Cardiac muscle cell (in vitro differentiated cells and primary cell): Measurements from ENCODE around the gene ADAM8. TPM values are rescaled to one million over a fixed set of nuclear protein-coding genes. Genes with fewer than 3 reads are reported as not detected.

Experiments
- DNase-seq, 2 donors: peaks; one replicate each; pipeline versions ENCODE4 v3.0.0 to v3.0.0-alpha.2; 2010 to 2017; ENCODE audit warnings: low read depth in 1 of 2, low spot score in 1 of 2
- H3K27ac ChIP-seq: fragments of 200-600 bp; sonication (generic); 2 replicates; pipeline ENCODE4 v1.5.1; 2016
- H3K27me3 ChIP-seq: fragments of 200-600 bp; sonication (generic); 2 replicates; pipeline ENCODE4 v1.6.0; 2016; ENCODE audit warnings: control low read depth
- H3K36me3 ChIP-seq: fragments of 200-600 bp; sonication (generic); 2 replicates; pipeline ENCODE4 v1.5.1; 2016; ENCODE audit warnings: control low read depth
- H3K4me1 ChIP-seq: fragments of 200-600 bp; sonication (generic); 2 replicates; pipeline ENCODE4 v1.8.1; 2017; ENCODE audit warnings: low read depth, mild to moderate bottlenecking, mixed run types
- H3K4me3 ChIP-seq: fragments of 200-600 bp; sonication (generic); 2 replicates; pipeline ENCODE4 v1.5.1; 2016; ENCODE audit warnings: mild to moderate bottlenecking
- H3K9me3 ChIP-seq: fragments of 200-600 bp; sonication (generic); 2 replicates; pipeline ENCODE4 v1.5.1; 2017; ENCODE audit warnings: low read depth, mild to moderate bottlenecking, control low read depth
- polyA plus RNA-seq: library from polyadenylated mRNA; unstranded; fragments of >200 nt; fragmentation: Nextera tagmentation; extraction: Ambion mirVana; gene quantifications from 2 replicates; pipeline ENCODE4 v1.2.1, GENCODE V29; 2016
- total RNA-seq: library from RNA; depleted of rRNA; stranded (reverse); fragments of >200 nt; gene quantifications from 2 replicates; pipeline ENCODE4 v1.2.3, GENCODE V29; 2016
- TF ChIP-seq, protein P1 (sequence below): IDR thresholded peaks from 2 replicates; pipeline ENCODE4 v1.5.1; 2012; ENCODE audit warnings: low read depth, mild to moderate bottlenecking, low read length

The ADAM8 gene
- total and polyA plus RNA-seq, 2 experiments from 2014 or later = 2.3 to 6.9 TPM

DNA sequence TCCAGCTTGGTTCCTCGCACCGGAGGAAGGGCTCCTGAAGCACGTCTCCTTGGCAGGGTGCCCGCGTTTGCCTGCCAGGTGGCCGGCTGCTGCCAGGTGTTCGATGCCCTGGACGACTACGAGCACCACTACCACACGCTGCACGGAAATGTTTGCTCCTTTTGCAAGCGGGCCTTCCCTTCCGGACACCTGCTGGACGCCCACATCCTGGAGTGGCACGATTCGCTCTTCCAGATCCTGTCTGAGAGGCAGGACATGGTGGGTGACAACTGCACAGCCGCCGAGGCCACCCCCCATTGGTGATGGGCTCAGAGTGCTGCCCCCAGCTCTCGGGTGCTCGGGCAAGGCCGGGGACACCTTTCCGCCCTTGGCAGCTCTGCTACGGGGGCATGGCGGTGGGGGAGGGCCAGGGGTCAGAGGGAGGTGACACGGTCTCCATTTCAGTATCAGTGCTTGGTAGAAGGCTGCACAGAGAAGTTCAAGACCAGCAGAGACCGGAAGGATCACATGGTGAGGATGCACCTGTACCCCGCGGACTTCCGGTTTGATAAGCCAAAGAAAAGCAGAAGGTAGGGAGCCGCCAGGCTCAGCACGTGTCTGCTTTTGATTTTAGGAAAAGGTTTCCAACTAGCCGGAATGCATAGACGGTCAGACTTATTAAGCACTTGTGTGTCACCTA is 33.2 kb upstream of the ADAM8 start:
- Histone ChIP-seq H3K4me3 (no peak overlapping the region), H3K9me3 (no peaks in the 10 kb centered on the region), H3K36me3 (peaks cover 22% of the 10 kb centered on the region), H3K4me1 (peaks cover 5% of the 10 kb centered on the region), H3K27ac (no peak overlapping the region), H3K27me3 (no peaks in the 10 kb centered on the region)
- TF ChIP-seq, protein P1, sequence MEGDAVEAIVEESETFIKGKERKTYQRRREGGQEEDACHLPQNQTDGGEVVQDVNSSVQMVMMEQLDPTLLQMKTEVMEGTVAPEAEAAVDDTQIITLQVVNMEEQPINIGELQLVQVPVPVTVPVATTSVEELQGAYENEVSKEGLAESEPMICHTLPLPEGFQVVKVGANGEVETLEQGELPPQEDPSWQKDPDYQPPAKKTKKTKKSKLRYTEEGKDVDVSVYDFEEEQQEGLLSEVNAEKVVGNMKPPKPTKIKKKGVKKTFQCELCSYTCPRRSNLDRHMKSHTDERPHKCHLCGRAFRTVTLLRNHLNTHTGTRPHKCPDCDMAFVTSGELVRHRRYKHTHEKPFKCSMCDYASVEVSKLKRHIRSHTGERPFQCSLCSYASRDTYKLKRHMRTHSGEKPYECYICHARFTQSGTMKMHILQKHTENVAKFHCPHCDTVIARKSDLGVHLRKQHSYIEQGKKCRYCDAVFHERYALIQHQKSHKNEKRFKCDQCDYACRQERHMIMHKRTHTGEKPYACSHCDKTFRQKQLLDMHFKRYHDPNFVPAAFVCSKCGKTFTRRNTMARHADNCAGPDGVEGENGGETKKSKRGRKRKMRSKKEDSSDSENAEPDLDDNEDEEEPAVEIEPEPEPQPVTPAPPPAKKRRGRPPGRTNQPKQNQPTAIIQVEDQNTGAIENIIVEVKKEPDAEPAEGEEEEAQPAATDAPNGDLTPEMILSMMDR = no peak
- no peak for DNase-seq

DNA sequence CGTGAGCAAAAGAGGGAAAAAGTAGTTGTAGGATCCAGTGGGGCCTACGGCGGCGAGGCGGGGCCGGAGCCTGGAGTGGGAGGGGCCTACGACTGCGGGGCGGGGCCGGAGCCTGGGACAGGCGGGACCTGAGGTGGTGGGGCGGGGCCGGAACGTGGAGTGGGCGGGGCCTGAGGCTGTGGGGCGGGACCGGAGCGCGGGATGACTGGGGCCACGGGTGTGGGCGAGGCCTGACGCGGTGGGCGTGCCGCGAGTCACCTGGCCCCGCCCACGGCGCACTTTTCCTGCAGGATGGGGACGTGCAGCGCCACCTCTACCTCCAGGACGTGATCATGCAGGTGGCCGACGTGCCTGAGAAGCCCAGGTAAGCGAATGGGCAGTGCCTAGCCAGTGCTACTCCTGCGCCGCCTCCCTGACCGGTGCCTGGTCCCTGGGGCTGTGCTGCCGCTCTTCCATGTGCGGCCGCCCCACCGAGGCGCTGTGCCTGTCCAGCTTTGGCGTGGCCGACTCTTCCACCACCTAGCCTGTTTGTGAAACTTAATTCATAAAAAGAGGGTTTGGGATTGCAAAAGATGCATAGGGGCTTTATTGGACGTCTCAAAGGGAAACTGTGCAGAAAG is 32.5 kb upstream of the ADAM8 start:
- H3K27me3 ChIP-seq = no peaks in the 10 kb centered on the region
- H3K27ac ChIP-seq = peak overlapping the region; percentile 96
- TF ChIP-seq, protein P1 = no peak
- peak; percentile 93 to 94 for DNase-seq
- H3K36me3 ChIP-seq = peaks cover 22% of the 10 kb centered on the region
- H3K4me3 ChIP-seq = peak overlapping the region; percentile 86
- H3K9me3 ChIP-seq = no peaks in the 10 kb centered on the region
- H3K4me1 ChIP-seq = peaks cover 5% of the 10 kb centered on the region

DNA sequence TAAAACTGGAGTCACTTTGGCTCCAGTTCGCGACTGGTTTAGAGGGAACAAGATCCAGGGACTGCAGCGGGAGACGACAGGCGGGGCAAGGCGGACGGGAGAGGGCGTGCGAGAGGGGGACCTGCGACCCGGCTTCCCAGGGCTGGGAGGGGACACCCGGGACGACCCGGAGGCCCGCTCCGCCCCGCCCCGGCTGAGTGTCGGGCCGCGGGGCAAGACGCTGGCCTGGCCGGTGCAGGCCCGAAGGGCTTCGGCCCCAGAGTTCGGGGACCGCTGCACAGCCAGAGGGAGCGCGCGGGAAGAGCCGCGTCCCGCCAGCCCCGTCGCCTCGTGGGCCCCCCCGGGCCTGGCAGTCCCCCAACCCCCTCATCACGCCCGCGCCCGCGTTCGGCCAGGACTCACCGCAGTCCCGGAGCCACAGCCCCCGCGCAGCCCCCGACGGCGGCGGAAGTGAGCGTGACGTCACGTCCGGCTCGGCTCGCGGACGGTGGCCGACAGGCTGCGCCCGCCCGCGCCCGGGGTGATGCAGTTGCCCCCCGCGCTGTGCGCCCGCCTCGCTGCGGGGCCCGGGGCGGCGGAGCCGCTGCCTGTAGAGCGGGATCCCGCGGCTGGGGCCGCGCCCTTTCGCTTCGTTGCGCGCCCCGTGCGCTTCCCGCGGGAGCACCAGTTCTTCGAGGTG is 31.9 kb upstream of the ADAM8 start, which contains the start of the genes TUBGCP2 and ZNF511:
TSS of gene TUBGCP2 (minus strand) at position 452 of the 679 bp plus-strand sequence. CDS start 5,931 bp downstream, outside the sequence.
TSS of gene ZNF511 (plus strand) at position 494 of the 679 bp plus-strand sequence. CDS start at position 524, 30 bp downstream.
- DNase-seq = peak; percentile 88 to 89
- Histone ChIP-seq H3K4me3 (peak within 1 kb of the TSS; percentile 86), H3K36me3 (peaks cover 22% of the 10 kb centered on the region), H3K27me3 (no peaks in the 10 kb centered on the region), H3K4me1 (peaks cover 5% of the 10 kb centered on the region), H3K27ac (peak within 1 kb of the TSS; percentile 96), H3K9me3 (no peaks in the 10 kb centered on the region)
- TF ChIP-seq, protein P1 = peak; percentile 22

DNA sequence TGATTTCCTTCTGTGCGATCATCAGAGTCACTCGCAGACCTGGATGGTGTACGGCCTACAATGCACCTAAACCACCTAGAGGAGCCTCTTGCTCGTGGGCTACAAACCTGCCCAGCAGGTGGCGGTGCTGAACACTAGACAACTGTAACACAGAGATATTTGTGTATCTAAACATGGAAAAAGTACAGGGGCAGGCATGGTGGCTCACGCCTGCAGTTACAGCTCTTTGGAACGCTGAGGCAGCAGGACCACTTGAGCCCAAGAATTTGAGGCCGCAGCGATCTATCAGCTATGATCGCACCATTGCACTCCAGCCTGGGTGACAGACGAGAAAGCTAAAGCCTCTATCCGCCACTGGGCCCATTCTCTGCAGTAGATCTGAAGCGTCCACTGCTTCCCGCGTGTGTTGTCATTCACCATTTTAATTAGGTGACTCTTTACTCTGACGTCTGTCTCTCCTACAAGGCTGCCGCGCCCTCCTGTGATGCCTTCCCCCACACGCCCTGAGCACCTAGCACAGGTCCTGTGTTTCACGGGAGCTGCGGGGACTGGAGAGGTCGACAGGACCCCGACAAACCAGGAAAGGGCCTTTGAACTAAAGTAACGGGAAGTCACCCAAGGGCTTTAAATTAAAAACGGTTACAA is 31.2 kb upstream of the ADAM8 start:
- H3K27me3 ChIP-seq = no peaks in the 10 kb centered on the region
- H3K9me3 ChIP-seq = no peaks in the 10 kb centered on the region
- peak overlapping the region; percentile 96 for H3K27ac ChIP-seq
- peak overlapping the region; percentile 86 for H3K4me3 ChIP-seq
- TF ChIP-seq, protein P1 = peak; percentile 78
- peaks cover 5% of the 10 kb centered on the region for H3K4me1 ChIP-seq
- DNase-seq = peak; percentile 62 to 85
- peaks cover 22% of the 10 kb centered on the region for H3K36me3 ChIP-seq

DNA sequence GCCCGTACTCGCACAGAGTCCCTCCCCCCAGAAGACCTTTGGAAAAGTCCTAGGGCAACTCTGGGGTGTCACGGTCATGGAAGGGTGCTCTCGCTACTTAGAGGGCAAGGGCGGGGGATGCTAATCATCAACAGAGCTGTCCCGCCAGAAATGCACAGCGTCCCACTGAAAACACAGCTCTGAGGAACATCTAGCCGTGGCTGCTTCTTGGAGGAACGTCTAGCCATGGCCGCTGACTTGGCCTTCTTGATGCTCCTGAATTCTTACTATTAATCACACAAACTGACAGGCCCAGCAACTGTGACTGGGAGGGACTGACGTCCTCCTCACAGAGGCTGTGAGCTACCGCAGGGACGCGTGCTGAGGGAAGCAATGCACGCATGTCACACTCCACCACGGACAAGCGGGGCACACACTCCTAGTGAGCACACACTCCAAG is 30.3 kb upstream of the ADAM8 start:
- Histone ChIP-seq H3K4me3 (no peak overlapping the region), H3K4me1 (peaks cover 5% of the 10 kb centered on the region), H3K27me3 (no peaks in the 10 kb centered on the region), H3K36me3 (peaks cover 18% of the 10 kb centered on the region), H3K9me3 (no peaks in the 10 kb centered on the region), H3K27ac (no peak overlapping the region)
- DNase-seq = no peak
- TF ChIP-seq, protein P1 = no peak
